AG04449 (cell line): Measurements from ENCODE around the gene TYMP.

ENCODE experiments used
- CTCF ChIA-PET: fragments of 350-600 bp; formaldehyde crosslinking; extraction: SDS; loops from one replicate; lab custom pipeline; 2021; ENCODE audit warnings: antibody characterized with exemption; lab: Yijun Ruan, JAX
- POLR2A ChIA-PET: fragments of 400-600, 350-600 bp; formaldehyde crosslinking; extraction: SDS; loops from one replicate; lab custom pipeline; 2020; ENCODE audit warnings: antibody characterized with exemption, inconsistent platforms; lab: Yijun Ruan, JAX
- DNase-seq: peaks from one replicate; pipeline ENCODE4 v3.0.0-alpha.2; 2010; ENCODE audit warnings: low read depth, low spot score
- H3K4me3 ChIP-seq: 2 replicates; pipeline ENCODE4 v1.5.1; 2011; ENCODE audit warnings: low read depth, mild to moderate bottlenecking, control low read depth, low read length
- TF ChIP-seq, protein P1 (sequence below): IDR thresholded peaks from one replicate; pipeline ENCODE4 v1.5.1; 2011; ENCODE audit warnings: mild to moderate bottlenecking, moderate library complexity, low read length, control low read depth, inconsistent platforms; ENCODE audit not compliant: insufficient read depth; ENCODE audit errors: missing control alignments

Gene TYMP

DNA sequence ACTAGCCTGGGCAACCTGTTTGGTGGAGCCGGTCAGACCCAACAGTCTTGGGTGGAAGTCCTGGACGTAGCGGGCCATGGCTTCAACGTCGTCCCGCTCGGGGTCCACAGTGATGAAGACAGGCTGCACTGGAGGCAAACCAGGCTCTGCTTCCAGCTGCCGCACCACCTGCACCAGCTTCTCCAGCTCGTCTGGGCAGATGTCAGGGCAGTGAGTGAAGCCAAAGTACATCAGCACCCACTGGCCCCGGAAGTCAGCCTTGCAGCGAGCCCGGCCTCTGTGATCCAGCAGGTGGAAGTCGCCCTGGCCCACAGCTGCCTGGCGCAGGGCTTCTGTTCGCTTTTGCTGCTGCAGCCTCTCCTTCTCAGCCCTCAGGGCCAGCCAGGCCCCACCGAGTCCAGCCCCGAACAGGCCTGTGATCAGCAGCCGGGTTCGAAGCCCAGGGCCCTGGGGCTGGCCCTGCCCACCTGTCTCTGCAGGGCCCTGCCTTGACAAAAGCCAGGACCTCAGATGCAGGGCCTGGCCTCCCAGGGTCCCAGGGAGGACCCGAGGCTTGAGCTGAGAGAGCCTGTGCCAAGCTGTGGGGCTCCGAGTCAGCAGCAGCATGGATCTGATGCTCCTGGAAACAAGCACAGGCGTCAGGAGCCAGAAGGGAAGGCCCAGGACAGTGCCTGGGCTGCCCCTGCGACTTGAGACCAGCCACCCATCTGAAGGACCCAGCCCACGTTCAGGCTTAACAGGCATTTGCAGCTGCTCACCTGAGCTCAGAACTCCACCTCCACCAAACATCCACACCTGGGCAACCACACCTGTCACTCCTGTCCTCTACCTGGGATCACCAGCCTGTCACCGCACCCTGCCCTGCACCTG, 5.8 kb downstream of the TYMP start:
- no peak for DNase-seq
- ChIA-PET CTCF (interaction anchor here (0.8 to 2.9 kb wide), 4 partner anchors 9 to 96 kb away, joined by 3 to 33 read pairs (median 11); partner anchors contain the start of gene LMF2), POLR2A (interaction anchor here (1.3 to 3.0 kb wide), 4 partner anchors 9 to 54 kb away, joined by 4 to 25 read pairs (median 8); partner anchors contain the start of genes LMF2 and NCAPH2)
- peak overlapping the region; percentile 80 for H3K4me3 ChIP-seq
- TF ChIP-seq, protein P1, sequence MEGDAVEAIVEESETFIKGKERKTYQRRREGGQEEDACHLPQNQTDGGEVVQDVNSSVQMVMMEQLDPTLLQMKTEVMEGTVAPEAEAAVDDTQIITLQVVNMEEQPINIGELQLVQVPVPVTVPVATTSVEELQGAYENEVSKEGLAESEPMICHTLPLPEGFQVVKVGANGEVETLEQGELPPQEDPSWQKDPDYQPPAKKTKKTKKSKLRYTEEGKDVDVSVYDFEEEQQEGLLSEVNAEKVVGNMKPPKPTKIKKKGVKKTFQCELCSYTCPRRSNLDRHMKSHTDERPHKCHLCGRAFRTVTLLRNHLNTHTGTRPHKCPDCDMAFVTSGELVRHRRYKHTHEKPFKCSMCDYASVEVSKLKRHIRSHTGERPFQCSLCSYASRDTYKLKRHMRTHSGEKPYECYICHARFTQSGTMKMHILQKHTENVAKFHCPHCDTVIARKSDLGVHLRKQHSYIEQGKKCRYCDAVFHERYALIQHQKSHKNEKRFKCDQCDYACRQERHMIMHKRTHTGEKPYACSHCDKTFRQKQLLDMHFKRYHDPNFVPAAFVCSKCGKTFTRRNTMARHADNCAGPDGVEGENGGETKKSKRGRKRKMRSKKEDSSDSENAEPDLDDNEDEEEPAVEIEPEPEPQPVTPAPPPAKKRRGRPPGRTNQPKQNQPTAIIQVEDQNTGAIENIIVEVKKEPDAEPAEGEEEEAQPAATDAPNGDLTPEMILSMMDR, result no peak

DNA sequence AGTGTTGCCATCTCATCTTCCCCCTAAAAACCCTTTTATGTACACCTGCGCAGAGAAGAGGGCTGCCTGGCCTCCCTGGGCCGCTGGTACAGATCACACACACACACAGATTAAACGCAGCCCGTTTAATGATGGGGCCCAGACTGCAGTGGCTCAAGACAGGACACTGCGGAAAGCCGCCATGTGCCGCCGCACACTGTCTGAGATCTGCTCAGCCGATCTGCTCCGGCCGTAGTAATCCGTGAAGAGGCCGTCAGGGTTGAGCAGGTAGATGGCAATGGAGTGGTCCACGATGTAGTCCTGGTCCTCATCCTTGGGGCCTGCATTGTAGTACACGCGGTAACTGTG, 6.4 kb downstream of the TYMP start:
- H3K4me3 ChIP-seq, result no peak overlapping the region
- ChIA-PET POLR2A (interaction anchor here (3.0 kb wide), 1 partner anchor 15 kb away, joined by 25 read pairs; the partner anchor contains the start of genes LMF2 and NCAPH2), CTCF (interaction anchor here (1.5 kb wide), 1 partner anchor 16 kb away, joined by 4 read pairs; the partner anchor contains the start of gene LMF2)
- TF ChIP-seq, protein P1, result no peak
- no peak for DNase-seq

DNA sequence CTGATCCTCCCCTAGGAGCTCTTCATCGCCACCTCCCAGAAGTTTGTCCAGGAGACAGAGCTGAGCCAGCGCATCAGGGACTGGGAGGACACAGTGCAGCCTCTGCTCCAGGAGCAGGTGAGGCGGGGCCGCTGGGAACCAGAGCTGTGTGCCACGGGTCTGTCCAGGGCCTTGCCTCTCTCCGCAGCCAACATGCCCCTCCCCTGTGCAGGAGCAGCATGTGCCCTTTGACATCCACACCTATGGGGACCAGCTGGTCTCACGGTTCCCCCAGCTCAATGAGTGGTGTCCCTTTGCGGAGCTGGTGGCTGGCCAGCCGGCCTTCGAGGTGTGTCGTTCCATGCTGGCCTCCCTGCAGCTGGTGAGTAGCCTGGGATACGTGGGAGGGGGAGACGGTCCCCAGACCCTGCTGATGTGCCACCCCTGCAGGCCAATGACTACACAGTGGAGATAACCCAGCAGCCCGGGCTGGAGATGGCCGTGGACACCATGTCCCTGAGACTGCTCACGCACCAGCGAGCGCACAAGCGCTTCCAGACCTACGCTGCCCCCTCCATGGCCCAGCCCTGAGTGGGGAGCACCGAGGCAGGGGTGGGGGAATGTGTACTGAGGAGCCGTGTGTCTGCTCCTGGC, 6.9 kb downstream of the TYMP start:
- no peak for DNase-seq
- H3K4me3 ChIP-seq, result no peak overlapping the region
- TF ChIP-seq, protein P1, result no peak
- ChIA-PET CTCF (interaction anchor here (1.0 to 1.3 kb wide), 2 partner anchors 14 to 98 kb away, joined by 3 to 5 read pairs; no protein-coding TSS in a partner anchor), POLR2A (interaction anchor here (0.8 kb wide), 1 partner anchor 15 kb away, joined by 3 read pairs; the partner anchor contains the start of genes LMF2 and NCAPH2)

DNA sequence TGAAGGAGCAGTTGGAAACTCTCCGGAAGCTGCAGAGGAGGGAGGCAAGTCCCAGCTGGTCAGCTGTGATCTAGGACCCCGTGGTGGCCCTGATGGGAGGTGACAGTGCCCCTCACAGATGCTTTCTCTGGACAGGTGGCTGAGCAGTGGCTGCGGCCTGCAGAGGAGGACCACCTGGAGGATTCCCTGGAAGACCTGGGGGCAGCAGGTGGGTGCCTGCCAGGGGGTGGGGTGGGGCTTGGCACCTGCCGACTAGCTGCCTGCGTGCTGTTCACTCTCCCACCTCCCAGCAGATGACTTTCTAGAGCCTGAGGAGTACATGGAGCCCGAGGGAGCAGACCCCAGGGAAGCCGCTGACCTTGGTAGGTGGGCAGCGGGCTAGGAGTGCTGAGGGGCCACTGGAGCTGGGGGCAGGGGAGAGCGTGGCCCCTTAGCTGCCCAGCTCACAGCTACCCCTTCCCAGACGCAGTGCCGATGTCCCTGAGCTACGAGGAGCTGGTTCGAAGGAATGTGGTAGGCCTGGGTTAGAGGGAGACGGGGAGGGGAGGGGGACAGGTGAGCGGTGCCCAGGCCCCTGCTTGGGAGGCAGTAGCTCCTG, 7.5 kb downstream of the TYMP start:
- H3K4me3 ChIP-seq, result no peak overlapping the region
- ChIA-PET POLR2A (interaction anchor here (0.8 kb wide), 1 partner anchor 14 kb away, joined by 3 read pairs; the partner anchor contains the start of genes LMF2 and NCAPH2), CTCF (interaction anchor here (1.0 to 1.3 kb wide), 2 partner anchors 14 to 99 kb away, joined by 3 to 5 read pairs; no protein-coding TSS in a partner anchor)
- TF ChIP-seq, protein P1, result no peak
- no peak for DNase-seq

DNA sequence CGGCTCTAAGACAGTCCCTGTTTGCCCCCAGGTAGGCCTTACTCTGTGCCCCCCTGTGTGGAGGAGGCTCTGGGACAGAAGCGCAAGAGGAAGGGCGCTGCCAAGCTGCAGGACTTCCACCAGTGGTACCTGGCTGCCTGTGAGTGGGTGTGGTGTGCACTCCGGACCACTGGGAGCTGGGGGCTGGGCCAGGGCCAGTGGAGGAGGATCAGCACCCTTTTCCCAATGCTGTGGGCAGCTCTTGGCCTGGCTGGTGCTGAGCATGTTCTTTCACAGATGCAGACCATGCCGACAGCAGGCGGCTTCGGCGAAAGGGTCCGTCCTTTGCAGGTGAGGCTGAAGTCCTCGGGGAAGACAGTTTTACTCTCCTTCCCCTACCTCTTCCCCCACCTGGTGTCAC, 8.1 kb downstream of the TYMP start:
- POLR2A ChIA-PET, result no interaction called here
- H3K4me3 ChIP-seq, result no peak overlapping the region
- TF ChIP-seq, protein P1, result no peak
- CTCF ChIA-PET, result interaction anchor here (1.3 kb wide), 1 partner anchor 99 kb away, joined by 5 read pairs; no protein-coding TSS in a partner anchor
- no peak for DNase-seq
